ENCODE data around the gene UGT1A4. TPM values are rescaled to one million over a fixed set of nuclear protein-coding genes. Genes with fewer than 3 reads are reported as not detected.
"Not testable (repeated sequence)": the region's sequence is repeated elsewhere in the genome, so short reads cannot be mapped to it uniquely, and the experiment has no call there.

UGT1A4 gene
- total and polyA plus RNA-seq, 2 of the 8 experiments (the other 6 are each of a cell fraction or from before 2014, with no cell fraction given), result not detected

DNA sequence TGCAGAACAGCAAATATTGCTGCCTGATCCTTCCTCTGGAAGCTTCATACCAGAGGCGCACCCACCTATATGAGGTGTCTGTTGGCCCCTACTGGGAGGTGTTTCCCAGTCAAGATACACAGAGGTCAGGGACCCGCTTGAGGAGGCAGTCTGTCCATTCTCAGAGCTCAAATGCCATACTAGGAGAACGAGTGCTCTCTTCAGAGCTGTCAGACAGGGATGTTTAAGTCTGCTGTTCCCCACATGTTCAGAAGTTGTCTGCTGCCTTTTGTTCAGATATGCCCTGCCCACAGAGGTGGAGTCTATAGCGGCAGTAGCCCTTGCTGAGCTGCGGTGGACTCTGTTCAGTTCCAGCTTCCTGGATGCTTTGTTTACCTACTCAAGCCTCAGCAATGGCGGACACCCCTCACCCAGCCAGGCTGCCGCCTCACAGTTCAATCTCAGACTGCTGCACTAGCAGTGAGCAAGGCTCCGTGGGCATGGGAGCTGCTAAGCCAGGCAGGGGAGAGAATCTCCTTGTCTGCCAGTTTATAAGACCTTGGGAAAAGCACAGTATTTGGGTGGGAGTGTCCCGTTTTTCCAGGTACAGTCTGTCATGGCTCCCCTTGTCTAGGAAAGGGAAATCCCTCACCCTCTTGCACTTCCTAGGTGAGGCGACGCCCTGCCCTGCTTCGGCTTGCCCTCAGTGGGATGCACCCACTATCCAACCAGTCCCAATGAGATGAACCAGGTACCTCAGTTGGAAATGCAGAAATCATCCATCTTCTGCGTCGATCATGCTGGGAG, 18.5 kb downstream of the UGT1A4 start:
- H3K9ac ChIP-seq (replicated peaks in 1 of 4; ENCODE audit: extremely low read depth in 1 of 4, low read depth in 3 of 4, low read length in 3 of 4); H3K9me3 ChIP-seq (ENCODE audit: insufficient read depth in 2 of 2, low read depth in 1 of 2, low read length in 1 of 2); H3K4ac ChIP-seq (replicated peaks; ENCODE audit: insufficient read length, low read depth, low read length); H3K18ac ChIP-seq (ENCODE audit: extremely low read depth, low read length); H2BK20ac ChIP-seq (ENCODE audit: low read length); H3K23ac ChIP-seq (ENCODE audit: insufficient read length); H4K91ac ChIP-seq (replicated peaks; ENCODE audit: insufficient read length, low read length); DNase-seq (ENCODE audit: low read depth in 1 of 2, low spot score in 2 of 2); H3K36me3 ChIP-seq (ENCODE audit: control insufficient read depth in 2 of 4, insufficient read depth in 4 of 4, low read length in 3 of 4); H3K4me2 ChIP-seq (ENCODE audit: insufficient read depth in 1 of 2, low read depth in 2 of 2, low read length in 2 of 2); H3K4me3 ChIP-seq (ENCODE audit: extremely low read depth in 1 of 4, insufficient read depth in 2 of 4, low read depth in 3 of 4, low read length in 4 of 4); H2BK12ac ChIP-seq (ENCODE audit: low read depth, low read length); H3K4me1 ChIP-seq (replicated peaks in 1 of 4; ENCODE audit: control insufficient read depth in 3 of 4, insufficient read depth in 4 of 4, low read length in 3 of 4); H3K27ac ChIP-seq (ENCODE audit: low read depth, low read length); H4K8ac ChIP-seq (ENCODE audit: extremely low read depth, insufficient read depth, low read length); H2BK15ac ChIP-seq (ENCODE audit: low read length); POLR2A ChIA-PET (ENCODE audit: partially characterized antibody); H2AK5ac ChIP-seq (ENCODE audit: low read depth, low read length); FAIRE-seq; H2BK120ac ChIP-seq (replicated peaks; ENCODE audit: low read depth, low read length); H3K56ac ChIP-seq (replicated peaks; ENCODE audit: insufficient read length, low read depth, low read length); H2AFZ ChIP-seq (ENCODE audit: low read length); H4K20me1 ChIP-seq (replicated peaks in 1 of 2; ENCODE audit: control insufficient read depth in 1 of 2, insufficient read depth in 2 of 2, low read length in 2 of 2); H3K79me1 ChIP-seq (ENCODE audit: low read depth, low read length); H2BK5ac ChIP-seq (ENCODE audit: low read depth, low read length); H4K5ac ChIP-seq (ENCODE audit: insufficient read length, low read depth, low read length); H3K79me2 ChIP-seq (ENCODE audit: control insufficient read depth in 1 of 2, insufficient read depth in 2 of 2, low read length in 2 of 2); H3K27me3 ChIP-seq (replicated peaks in 1 of 4; ENCODE audit: control insufficient read depth in 3 of 4, extremely low read depth in 1 of 4, insufficient read depth in 3 of 4, low read length in 3 of 4); H3K14ac ChIP-seq (ENCODE audit: insufficient read length); H3K23me2 ChIP-seq (ENCODE audit: low read depth, low read length): not testable (repeated sequence)
- CTCF ChIA-PET (ENCODE audit: partially characterized antibody), result interaction anchor here (0.9 kb wide), 1 partner anchor 9 kb away, joined by 3 read pairs; the partner anchor contains the start of gene UGT1A3
- 82% methylated on average over 14 of the region's 14 CpGs; no CpG with 5 or more reads in 1 of the 2 experiments for WGBS, 2 experiments (ENCODE audit: extremely low coverage in 1 of 2, insufficient coverage in 1 of 2, insufficient read length in 1 of 2, insufficient replicate concordance in 2 of 2, low coverage in 1 of 2, low lambda C conversion rate in 2 of 2, missing lambda C conversion rate in 1 of 2)
